Subcutaneous adipose tissue (tissue), 4 donors: ENCODE data around the gene CTXND1. TPM values are rescaled to one million over a fixed set of nuclear protein-coding genes. Genes with fewer than 3 reads are reported as not detected.

Experiments
- CTCF ChIP-seq: fragments of 450-650 bp; IDR thresholded peaks from one replicate; pipeline ENCODE4 v1.5.1; 2016; ENCODE audit warnings: low read depth, mild to moderate bottlenecking, control low read depth, antibody characterized with exemption, moderate library complexity
- total RNA-seq, 4 donors: library from RNA; depleted of rRNA; stranded (reverse); fragments of >200 nt; gene quantifications; one replicate each; pipeline ENCODE4 v1.1.0, GENCODE V29; 2016

CTXND1 gene
- total RNA-seq, 4 donors from 2014 or later, result not detected

GRCh38 chr15:80217327-80217900, 34.6 kb downstream of the CTXND1 start:
- no peak for TF ChIP-seq CTCF

GRCh38 chr15:80216911-80217310, 35.1 kb downstream of the CTXND1 start:
- no peak for TF ChIP-seq CTCF

GRCh38 chr15:80216141-80216540, 35.9 kb downstream of the CTXND1 start:
- TF ChIP-seq CTCF, result no peak

GRCh38 chr15:80214910-80215309, 37.1 kb downstream of the CTXND1 start:
- no peak for TF ChIP-seq CTCF

- TF ChIP-seq CTCF, result no peak
Measured at GRCh38 chr15:80211976-80212375, 40.0 kb downstream of the CTXND1 start.

- TF ChIP-seq CTCF, result no peak
Measured at GRCh38 chr15:80210611-80211573, 41.1 kb downstream of the CTXND1 start.
